Kidney glomerular epithelial cell (primary cell): ENCODE data around the gene EEFSEC.

ENCODE experiments used
- DNase-seq: peaks from one replicate; lab custom pipeline; 2025; lab: John Stamatoyannopoulos, UW

Gene EEFSEC

DNA sequence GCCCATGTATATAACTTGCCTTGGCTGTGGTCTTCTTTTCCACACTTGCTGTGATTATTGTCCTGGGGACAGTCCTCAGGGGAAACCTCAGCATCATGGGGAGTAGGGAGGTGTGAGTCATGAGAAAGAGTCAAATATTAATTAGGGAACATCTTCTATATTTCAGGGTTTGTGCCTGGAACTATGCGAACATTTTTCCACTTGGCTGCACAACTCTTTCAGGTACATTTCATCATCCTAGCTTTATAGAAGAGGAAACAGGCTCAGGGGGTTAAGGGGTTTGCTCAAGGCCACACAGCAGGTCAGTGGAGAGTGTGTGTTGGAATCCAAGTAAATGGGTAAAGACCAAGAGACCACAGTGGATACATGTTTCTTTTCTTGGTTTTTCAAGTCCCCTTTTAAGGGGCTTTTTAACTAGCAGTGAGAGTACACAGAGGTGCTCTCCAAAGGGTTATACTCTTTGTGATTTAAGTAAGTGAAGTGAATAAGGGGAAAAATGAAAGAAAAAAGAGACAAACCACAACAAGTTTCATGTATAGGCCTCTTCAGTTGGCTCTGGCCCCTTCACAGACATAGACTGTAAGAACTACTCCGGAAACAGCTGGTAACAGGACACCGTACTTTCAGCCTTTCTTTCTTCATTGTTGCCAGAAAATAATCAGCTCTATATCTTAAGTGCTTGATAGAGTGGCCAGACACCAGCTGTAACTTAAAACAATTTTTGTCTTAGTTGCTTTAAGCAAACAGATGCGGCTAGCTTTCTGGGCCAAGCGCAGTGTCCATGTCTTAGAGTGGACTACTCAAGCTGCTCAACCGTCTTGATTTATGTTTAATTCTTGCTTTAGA, 64.6 kb downstream of the EEFSEC start:
- DNase-seq: peak; percentile 23

DNA sequence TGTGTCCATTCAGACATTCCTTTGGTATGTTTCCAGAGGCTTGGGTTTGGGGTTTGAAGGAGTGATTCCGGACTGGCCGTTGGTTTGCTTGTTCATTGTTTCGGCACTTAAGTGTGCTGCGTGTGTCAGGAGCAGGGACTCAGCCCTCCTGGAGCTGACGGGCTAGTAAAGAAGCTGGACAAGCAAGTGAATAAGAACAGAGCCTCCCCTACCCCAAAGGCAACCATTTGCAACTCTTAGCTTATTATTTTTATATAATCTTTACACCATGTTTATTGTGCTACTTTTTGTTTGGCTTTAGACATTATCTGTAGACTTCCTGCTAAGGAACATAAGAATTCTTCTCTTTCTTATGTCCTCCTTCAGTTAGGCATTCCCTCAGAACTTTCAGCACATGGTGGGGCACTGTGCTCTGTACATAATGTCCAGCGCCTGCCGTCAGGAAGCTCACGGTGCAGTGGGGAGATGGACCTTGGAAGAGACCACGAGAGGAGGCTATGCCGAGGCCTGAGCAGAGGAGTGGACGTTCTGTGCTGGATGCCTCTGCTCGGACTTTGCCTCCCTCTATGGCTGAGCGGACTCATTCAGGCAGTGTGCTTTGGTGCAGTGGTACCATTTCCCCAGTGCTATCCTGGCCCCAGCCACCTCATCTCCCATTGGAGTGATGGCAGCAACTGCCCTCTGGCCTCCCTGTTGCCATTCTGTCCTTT, 65.4 kb downstream of the EEFSEC start:
- DNase-seq: no peak

DNA sequence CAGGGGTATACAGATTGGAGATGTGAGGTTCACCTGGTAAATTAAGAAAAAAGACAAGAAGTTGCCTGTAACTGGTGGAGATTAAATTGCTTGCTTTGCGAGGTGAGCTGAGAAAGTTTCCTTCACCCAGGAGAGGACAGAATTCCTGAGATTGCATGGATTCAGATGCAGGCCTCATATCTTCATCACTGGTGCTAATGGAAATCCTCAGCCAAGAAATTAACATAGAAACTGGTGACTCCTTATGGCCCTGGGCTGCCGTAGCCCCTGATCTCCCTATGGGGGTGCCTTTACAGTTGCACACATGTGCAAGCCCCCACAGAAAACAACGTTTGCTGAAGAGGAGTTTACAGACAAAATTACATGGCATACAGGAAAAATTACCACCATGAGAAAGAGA, 68.0 kb downstream of the EEFSEC start:
- DNase-seq: no peak

DNA sequence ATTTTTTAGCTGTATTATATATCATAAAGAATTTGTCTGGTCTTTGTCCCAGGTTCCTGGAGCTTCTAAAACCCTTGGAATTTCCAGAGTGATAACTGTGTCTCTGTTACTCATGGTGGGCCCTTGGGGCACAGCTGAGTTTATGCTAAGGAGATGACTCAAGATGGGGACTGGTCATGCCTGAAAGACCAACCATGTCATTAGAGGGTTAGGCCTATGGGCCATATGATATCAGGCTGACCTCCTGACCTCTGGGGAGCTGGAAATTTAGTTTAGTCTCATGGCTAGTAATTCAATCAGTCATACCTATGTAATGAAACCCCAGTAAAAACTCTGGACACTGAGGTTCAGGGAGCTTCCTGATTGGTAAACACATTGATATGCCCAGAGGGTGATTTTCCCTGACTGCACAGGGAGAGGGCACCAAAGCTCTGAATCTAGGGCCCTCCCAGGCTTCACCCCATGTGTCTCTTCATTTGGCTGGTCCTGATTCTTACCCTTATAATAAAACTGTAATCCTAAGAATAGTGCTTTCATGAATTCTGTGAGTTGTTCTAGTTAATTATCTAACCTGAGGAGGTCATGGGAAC, 69.6 kb downstream of the EEFSEC start:
- DNase-seq: no peak

DNA sequence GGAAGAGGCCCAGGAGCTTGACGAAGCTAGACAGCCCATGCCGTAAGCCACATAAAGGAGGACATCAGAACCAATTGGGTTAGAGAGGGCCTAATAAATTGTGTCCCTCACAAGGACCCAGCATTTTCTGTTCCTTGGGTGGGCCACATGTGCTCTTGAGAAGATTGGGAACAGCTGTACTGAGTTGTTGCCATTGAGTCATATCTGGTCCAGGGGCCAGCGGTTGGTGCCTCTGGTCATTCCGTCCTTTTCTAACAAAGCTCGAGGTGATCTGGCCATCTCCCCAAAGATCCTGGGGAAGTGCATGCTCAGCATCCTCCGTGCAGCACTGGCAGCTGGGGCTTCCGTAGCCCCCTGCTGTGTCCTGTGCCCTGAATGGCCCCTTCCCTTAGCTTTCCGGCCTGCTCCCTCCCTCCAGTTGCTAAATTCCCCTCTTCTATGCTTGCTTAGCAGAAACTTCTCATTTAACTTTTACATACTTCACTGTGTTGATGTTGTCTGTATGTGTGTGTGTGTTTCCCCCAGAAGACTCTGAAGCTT, 73.0 kb downstream of the EEFSEC start:
- DNase-seq: no peak

DNA sequence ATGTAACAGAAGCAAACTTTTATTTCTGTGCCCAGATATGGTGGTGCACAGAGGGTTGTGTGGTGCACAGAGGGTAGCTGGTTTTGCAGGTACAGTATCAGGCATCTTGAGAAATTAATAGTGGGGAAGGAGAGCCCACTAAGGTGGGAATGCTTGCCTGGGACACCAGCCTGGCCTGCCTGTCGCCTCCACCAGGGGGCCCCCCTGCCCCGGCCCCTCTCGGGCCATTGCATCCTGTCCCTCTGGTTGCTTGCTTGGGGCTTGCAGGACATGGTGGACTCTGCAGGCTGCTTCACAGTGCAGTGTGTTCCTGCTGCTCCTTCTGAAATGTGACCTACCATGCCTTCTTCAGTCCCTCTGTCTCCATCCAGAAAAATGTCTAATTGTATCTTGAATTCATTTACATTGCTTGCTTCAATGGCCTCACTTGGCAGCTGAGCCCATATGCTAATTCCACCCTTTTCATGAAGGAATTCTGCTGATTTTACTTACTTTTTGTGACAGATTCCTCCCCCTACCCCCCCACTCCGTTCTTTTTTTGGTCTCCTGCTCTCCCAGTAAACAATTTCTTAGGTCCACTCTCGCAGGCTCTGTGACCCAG, 73.6 kb downstream of the EEFSEC start:
- DNase-seq: no peak

DNA sequence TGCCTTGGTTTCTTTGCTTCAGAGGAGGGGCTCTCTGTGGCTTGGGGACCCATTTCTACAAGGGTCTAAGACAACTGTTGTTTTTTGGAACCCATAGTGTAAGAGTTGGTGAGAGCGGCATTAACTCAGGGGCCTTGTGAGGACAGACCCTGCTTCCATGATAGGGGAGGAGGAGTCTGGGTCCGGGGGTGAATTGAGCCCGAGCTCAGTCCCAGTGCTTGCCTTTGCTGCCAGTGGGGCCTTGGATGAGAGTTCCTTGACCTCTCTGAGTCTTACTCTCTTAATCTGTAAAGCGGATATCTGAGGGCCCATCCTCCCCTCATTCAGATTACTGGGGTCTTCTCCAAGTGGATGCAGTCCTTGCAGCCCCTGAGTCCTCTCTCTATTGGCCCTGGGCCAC, 74.2 kb downstream of the EEFSEC start:
- DNase-seq: no peak

DNA sequence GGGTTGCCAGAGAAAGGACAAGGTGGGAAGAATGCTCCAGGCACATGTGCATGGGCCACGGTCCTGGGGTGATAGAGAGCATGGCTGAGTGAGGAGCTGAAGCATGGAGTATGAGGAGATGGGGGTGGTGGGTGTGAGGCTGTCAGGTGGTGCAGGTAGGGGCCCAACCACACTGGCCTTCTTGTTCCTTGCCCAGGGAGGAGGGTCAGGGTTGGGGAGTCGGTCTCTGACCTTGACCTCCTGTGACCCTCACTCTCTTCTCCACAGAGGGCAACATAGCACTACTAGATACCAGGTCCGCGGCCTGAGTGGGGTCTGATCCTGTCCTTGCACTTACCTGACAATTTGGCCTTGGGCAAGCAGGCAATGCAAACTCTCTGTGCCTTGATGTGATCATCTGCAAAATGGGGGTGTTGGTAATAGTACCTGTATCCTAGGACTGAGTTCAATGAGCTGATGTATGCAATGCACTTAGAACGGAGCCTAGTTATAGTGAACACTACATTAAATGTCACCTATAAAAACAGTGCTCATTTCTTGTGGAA, 75.2 kb downstream of the EEFSEC start:
- DNase-seq: no peak

DNA sequence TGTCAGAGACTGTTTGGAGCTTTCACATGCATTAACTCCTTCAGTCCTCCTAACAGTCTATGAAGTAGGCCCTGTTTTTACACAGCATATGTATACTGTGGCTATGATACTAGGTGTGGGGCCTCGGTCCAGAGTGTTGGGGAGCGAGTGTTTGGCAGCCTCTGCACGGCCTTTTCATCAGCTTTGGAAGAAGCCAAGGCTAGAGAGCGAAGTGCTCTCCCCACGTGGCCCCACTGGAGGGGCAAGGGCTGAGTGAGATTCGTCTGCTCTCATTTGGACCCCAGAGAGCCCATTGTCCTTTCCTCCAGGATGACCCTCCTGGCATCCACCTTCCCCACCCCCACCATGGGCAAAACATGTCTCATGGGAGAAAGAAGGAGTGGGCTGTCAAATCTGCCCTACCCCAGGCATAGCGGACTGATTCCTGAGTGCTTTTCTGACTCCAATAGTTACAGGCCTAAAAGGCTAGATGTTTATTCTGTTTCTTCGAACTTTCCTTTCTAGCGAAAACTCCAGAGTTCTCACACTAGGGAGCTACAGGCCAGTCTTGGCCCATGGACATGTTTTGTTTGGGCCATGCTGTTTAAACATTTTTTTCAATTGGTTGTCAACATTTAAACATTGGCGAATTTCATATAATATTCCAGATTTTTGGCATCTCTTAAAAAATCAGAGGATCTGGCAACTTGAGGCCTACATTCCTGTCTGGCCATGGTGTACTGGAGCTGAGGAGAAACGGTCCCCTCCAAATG, 76.0 kb downstream of the EEFSEC start:
- no peak for DNase-seq

DNA sequence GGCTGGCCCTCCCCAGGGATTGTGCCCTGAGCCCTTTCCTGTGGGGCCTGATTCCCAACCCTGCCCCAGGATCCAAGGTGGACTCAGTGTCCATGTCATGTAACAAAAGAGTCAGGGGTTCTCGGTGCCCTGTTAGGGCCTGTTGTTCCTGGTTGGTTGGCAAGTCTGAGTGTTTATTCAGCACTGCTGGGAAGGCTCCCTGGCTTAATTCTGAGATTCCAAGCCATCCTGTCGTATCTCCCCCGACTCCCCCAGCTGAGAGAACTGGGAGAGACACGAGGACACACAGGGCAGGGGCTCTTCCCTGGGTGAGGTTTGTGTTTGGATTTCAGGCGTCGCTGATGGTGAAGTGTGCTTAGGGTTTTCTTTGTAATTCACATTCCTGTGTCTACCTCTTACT, 78.3 kb downstream of the EEFSEC start:
- no peak for DNase-seq

DNA sequence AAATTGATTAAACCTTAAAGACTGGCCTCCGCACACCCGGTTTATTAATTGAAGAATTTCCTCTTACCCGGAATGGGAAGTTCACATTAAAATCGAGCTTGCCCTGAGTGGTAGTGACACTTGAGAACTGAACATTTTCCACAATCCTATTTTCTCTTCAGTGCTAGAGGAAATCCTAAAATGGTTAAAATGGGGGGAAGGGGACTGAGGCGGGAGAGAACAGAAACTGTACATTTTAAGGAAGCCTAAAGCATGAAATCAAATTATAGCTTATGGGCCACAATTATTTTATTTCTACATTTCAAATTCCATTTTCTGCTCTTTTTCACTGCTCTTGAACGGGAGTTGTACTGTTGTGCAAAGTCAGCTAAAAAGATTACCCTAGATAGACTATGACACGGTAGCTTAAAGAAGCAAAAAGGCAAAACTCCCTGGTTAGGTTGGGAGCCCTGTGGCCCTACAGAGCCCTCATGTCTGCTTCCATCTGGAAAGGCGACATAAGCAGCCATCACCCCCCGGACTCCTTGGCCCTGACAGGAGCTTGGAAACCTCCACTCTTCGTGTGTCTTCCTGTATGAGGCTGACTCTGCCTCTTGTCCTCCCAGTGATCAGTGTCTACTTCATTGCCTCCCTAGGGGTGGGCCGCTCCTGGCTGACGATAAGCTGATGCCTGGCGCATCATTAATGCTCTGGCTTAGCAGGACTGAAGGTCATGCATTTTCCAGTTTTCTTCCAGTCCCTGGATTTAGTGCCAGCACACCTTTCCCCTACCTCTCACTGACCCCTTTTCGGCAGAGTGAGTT, 79.3 kb downstream of the EEFSEC start:
- no peak for DNase-seq

DNA sequence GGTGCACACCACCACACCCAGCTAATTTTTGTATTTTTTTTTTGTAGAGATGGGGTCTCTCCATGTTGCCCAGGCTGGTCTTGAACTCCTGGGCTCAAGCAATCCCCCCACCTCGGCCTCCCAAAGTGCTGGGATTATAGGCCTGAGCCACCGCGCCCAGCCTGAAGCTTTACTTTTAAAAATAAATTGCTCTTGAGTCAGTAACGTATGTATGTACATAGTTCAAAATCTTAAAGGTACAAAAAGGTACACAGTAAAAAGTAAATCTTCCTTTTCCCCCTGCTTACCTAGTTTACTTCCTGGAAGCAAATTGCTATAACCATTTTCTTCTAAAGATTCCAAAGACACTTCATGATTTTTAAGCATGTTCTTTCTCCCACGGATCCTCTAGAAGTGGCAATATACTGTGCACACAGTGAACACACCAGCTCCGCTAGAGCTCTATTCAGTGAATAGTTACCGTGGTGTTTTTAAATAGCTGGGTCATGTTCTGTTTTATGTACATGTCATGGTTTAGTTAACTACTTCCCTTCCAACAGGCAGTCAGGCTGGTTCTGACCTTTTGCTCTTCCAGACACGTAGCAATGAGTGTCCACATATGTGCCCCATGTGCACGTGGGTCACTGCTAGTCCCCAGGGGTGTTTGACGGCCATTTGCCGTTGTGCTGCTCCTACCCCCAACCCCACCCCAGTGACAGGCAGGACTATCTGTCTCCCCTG, 82.1 kb downstream of the EEFSEC start:
- DNase-seq: no peak

DNA sequence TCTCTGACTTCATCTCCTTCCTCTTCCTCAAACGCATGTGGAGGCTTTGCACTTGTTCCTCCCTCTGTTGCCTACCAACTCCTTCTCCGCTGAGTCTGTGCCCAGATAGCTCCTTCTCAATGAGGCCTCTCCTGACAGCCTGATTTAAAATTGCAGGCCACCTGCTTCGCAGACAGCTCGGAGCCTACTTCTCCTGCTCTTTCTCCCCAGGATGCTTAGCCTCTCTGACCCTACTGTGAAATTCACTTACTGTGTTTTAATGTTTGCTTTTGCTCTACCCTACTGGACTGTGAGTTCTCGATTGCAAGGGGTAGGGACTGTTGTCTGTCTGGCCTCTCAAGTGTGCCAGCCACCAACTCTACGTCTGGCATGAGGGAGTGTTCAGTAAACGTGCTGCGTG, 83.4 kb downstream of the EEFSEC start:
- no peak for DNase-seq

DNA sequence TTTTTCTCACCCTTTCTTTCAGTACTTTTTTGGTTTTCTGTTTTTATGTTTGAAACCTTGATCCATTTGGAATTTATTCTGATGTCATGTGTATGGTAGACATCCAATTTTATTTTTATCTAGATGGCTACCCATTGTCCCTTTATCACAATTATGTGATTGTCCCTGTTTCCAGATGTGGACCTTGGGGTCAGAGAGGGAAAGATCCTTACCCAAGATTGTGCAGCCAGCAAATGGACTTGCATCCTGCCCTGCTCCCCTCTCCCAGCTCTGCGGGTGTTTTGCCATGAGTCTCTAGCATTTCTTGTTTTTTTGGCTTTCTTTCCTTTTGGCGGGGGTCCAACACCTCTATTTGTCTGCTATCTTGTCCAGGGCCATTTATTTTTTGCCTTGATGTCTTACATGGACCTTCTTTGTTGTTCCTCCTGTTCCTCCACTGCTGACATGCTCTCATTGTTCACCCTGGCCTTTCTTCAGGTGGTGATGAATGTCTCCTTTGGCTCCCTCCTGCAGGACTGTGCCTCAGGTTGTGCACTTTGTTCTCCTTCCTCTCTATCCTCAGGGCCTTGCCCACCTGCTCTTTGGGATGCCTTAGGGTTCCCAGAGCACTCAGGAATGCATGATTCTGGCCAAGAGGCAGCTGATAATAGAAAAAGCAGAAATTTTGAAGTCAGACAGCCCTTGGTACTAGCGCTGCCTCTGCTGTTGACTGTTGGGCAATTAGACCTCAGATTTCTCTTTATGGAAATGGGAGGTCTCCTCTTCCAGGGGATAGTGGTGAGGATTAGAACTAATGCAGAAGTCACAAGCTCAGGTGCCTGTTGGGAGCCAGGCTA, 84.3 kb downstream of the EEFSEC start:
- no peak for DNase-seq

DNA sequence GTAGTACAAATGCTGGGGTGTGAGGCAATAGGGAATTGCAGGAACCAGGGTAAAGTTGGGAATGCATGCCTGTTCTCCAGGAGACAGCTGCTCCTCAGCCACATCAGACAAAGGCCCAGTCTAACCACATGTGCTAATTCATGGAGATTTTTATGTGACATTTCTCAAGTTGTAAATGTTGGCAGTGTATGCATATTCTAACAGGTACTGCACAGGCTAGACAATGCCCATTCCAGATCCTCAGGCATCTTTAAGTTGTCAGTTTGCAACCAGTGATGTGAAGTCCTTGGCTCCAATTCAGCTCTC, 84.9 kb downstream of the EEFSEC start:
- DNase-seq: no peak

DNA sequence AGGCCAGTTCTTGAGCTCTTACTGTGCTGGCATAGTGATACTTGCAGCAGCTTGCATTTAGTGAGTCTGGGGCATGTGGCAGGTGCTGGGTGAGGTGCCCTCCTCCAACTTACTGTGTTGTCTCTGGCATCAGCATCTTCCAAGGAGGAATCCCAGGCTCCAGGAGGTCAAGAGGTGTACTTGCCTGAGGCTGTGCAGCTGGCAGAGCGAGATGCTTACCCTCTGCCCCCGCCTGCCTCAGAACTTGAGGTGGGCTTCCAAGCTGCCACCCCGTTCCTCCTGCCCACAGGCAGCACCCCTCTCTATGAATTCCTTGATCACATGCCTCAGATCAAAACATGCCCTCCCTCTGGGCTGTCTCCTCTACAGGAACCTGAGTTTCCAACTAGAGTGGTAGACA, 86.0 kb downstream of the EEFSEC start:
- no peak for DNase-seq

DNA sequence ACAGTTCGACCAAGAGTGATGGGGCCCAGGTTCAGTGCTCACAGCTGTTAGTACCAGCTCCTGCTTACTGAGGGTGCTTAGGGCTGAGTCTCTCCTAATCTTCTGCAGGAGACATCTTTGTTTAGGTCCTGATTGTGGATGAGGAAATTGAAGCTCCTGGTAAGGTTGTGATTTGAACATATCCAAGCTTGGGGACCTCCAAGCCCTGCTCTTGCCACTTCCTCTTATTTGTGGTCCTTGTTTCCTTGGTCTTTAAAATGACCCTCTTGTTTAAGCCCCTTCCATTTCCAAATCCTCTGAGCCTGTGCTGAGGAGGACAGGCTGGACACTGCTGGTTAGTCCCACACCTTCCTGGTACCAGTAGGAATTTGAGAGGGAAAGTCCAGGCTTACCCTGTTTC, 87.0 kb downstream of the EEFSEC start:
- no peak for DNase-seq

DNA sequence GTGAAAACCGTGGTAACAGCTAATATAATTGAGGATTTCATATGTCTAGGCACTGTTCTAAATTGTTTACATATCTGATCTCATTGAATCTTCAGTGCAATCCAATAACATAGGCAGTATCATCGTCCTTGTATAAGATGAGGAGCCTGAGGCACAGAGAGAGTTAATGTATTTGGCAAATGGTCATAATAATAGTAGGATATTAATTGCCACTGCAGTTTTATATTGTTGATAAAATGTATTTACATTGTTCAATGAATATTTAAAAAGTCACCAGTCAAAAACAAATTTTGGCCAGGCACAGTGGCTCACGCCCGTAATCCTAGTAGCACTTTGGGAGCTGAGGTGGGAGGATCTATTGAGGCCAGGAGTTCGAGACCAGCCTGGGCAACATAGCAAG, 88.5 kb downstream of the EEFSEC start:
- DNase-seq: no peak
